PC-3 (cell line): ENCODE results near the gene NEDD4. TPM values are rescaled to one million over a fixed set of nuclear protein-coding genes. Genes with fewer than 3 reads are reported as not detected.

Source experiments
- ATAC-seq: fragments of 200-7000 bp; cut with Tn5 transposase; 2 replicates; pipeline ENCODE4 v1.9.1; 2020; ENCODE audit warnings: mild to moderate bottlenecking, moderate library complexity
- BruUV-seq: library from RNA; stranded (reverse); fragments of 400-500 nt; replicated peaks from 2 replicates; lab custom pipeline; 2021; lab: Mats Ljungman, UMichigan
- CTCF ChIA-PET: fragments of 300-600 bp; sonication (Branson Sonifier 250); formaldehyde crosslinking; loops from one replicate; lab custom pipeline; 2022; ENCODE audit warnings: antibody characterized with exemption; lab: Charles Lee
- POLR2A ChIA-PET: fragments of 300-600 bp; sonication (Branson Sonifier 250); formaldehyde crosslinking; loops from one replicate; lab custom pipeline; 2022; ENCODE audit warnings: antibody characterized with exemption; ENCODE audit not compliant: unreplicated experiment; lab: Charles Lee
- DNase-seq: peaks from one replicate; pipeline ENCODE4 v3.0.0-alpha.2; 2015
- H2AFZ ChIP-seq: fragments of 300-600 bp; sonication (generic); 2 replicates; pipeline ENCODE4 v1.6.0; 2016; ENCODE audit warnings: antibody characterized with exemption, low read length
- H3F3A ChIP-seq: fragments of 300-600 bp; sonication (generic); one replicate; pipeline ENCODE4 v1.6.0; 2017; ENCODE audit warnings: antibody characterized with exemption, low read length, control low read depth, mild to moderate bottlenecking; ENCODE audit not compliant: unreplicated experiment
- H3K27ac ChIP-seq: fragments of 300-600 bp; sonication (generic); 2 replicates; pipeline ENCODE4 v1.5.1; 2016; ENCODE audit warnings: mild to moderate bottlenecking, low read length
- H3K27me3 ChIP-seq: fragments of 300-600 bp; sonication (generic); 2 replicates; pipeline ENCODE4 v1.6.1; 2016; ENCODE audit warnings: low read length, mixed read lengths
- H3K36me3 ChIP-seq: fragments of 300-600 bp; sonication (generic); 2 replicates; pipeline ENCODE4 v1.6.1; 2016; ENCODE audit warnings: low read depth, mixed run types, low read length, mixed read lengths
- H3K4me1 ChIP-seq: fragments of 300-600 bp; sonication (generic); 2 replicates; pipeline ENCODE4 v1.5.1; 2016; ENCODE audit warnings: low read length; ENCODE audit not compliant: insufficient read depth
- H3K4me2 ChIP-seq: fragments of 300-600 bp; sonication (generic); 2 replicates; pipeline ENCODE4 v1.6.0; 2016; ENCODE audit warnings: low read length
- H3K4me3 ChIP-seq: fragments of 300-600 bp; sonication (generic); 2 replicates; pipeline ENCODE4 v1.5.1; 2016; ENCODE audit warnings: mild to moderate bottlenecking, low read length, mixed read lengths
- H3K79me2 ChIP-seq: fragments of 300-600 bp; sonication (generic); 2 replicates; pipeline ENCODE4 v1.6.1; 2017; ENCODE audit warnings: low read length, mixed read lengths
- H3K9ac ChIP-seq: fragments of 300-600 bp; sonication (generic); 2 replicates; pipeline ENCODE4 v1.6.0; 2016; ENCODE audit warnings: mild to moderate bottlenecking, low read length
- H3K9me2 ChIP-seq: fragments of 300-600 bp; sonication (generic); replicated peaks from 2 replicates; pipeline ENCODE4 v1.6.1; 2016; ENCODE audit warnings: mixed run types, low read length, mixed read lengths
- H3K9me3 ChIP-seq: fragments of 300-600 bp; sonication (generic); 2 replicates; pipeline ENCODE4 v1.6.1; 2016; ENCODE audit warnings: low read length, mixed read lengths
- H4K20me1 ChIP-seq: fragments of 300-600 bp; sonication (generic); 2 replicates; pipeline ENCODE4 v1.6.1; 2016; ENCODE audit warnings: low read length, mixed read lengths
- EZH2 ChIP-seq: fragments of 300-600 bp; sonication (generic); IDR thresholded peaks from one replicate; pipeline ENCODE4 v1.6.1; 2017; ENCODE audit warnings: antibody characterized with exemption, mild to moderate bottlenecking, low read length; ENCODE audit not compliant: unreplicated experiment
- EZH2phosphoT487 ChIP-seq: fragments of 300-600 bp; sonication (generic); IDR thresholded peaks from 2 replicates; pipeline ENCODE4 v1.6.1; 2018; ENCODE audit warnings: mild to moderate bottlenecking, antibody characterized with exemption, low read length, borderline replicate concordance
- intact Hi-C: fragments of 100-400 bp; cut with micrococcal nuclease; formaldehyde crosslinking; loops from 2 replicates; pipeline ENCODE4 v1.9.0; 2023
- total RNA-seq: library from RNA; depleted of rRNA; stranded (reverse); fragments of >200 nt; gene quantifications from 2 replicates; pipeline ENCODE4 v1.2.3, GENCODE V29; 2014
- TF ChIP-seq, protein P1 (sequence below): fragments of 300-600 bp; sonication (generic); conservative IDR thresholded peaks from 2 replicates; pipeline ENCODE4 v1.5.1; 2017; ENCODE audit warnings: antibody characterized with exemption, low read depth, mild to moderate bottlenecking, low read length

Gene NEDD4
- total RNA-seq, 1 experiment from 2014 or later: 9.6 TPM

DNA sequence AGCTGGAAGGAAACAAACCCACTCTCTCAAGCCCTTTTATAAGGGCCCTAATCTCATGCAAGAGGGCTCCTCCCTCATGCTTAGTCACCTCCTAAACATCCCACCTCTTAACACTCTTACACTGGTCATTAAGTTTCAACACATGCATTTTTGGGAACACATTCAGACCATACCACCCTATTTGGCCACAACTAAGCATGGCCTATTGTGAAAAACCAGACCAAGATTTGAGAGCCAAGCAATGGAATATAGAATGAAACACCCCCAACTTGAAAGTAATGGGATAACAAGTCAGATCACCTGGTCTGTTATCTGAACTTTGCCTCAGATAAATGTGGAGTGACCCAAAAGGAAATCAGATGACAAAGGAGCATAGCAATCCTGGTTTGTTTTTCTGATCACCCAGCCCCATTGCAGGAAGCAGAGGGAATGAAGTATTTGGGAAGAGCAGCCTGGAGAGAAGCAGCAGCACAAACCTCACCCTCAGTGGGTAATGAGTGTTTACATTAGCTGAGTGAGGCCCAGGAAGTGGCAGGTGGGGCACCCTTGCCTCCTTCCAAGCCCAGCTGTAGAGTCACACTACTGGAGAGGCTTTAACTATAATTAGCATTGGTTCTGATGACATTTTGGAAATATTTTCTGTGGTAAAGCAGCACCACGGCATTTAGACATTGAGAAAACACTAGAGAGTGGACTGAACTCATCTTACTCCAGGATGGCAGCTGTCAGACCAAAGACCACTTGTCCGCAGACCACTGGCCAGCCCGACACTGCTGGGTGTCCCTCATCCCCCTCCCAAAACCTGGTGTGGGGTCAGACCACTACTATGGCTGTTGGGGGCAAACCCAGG, 201.6 kb downstream of the NEDD4 start:
- H3K9ac ChIP-seq: no peak overlapping the region
- no TSS peak for BruUV-seq
- peak; percentile 36 for DNase-seq
- no peak overlapping the region for H2AFZ ChIP-seq
- intact Hi-C loops: no loop called here
- TF ChIP-seq, protein P1, sequence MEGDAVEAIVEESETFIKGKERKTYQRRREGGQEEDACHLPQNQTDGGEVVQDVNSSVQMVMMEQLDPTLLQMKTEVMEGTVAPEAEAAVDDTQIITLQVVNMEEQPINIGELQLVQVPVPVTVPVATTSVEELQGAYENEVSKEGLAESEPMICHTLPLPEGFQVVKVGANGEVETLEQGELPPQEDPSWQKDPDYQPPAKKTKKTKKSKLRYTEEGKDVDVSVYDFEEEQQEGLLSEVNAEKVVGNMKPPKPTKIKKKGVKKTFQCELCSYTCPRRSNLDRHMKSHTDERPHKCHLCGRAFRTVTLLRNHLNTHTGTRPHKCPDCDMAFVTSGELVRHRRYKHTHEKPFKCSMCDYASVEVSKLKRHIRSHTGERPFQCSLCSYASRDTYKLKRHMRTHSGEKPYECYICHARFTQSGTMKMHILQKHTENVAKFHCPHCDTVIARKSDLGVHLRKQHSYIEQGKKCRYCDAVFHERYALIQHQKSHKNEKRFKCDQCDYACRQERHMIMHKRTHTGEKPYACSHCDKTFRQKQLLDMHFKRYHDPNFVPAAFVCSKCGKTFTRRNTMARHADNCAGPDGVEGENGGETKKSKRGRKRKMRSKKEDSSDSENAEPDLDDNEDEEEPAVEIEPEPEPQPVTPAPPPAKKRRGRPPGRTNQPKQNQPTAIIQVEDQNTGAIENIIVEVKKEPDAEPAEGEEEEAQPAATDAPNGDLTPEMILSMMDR: no peak
- TF ChIP-seq EZH2phosphoT487 (no peak), EZH2 (no peak)
- H3K9me2 ChIP-seq: no peaks in the 10 kb centered on the region
- 0 out of 2 replicates have a peak overlapping the region, but pooled peaks have one; percentile 1 for H3K27ac ChIP-seq
- CTCF ChIA-PET: no interaction called here
- H3K4me3 ChIP-seq: no peak overlapping the region
- peak overlapping the region; percentile 4 for H3K4me2 ChIP-seq
- no peaks in the 10 kb centered on the region for H3F3A ChIP-seq
- no peaks in the 10 kb centered on the region for H3K27me3 ChIP-seq
- POLR2A ChIA-PET: no interaction called here
- H3K79me2 ChIP-seq: no peaks in the 10 kb centered on the region
- peaks cover 14% of the 10 kb centered on the region for H3K4me1 ChIP-seq
- H4K20me1 ChIP-seq: no peaks in the 10 kb centered on the region
- H3K36me3 ChIP-seq: no peaks in the 10 kb centered on the region
- no peaks in the 10 kb centered on the region for H3K9me3 ChIP-seq
- peak; percentile 84 for ATAC-seq

DNA sequence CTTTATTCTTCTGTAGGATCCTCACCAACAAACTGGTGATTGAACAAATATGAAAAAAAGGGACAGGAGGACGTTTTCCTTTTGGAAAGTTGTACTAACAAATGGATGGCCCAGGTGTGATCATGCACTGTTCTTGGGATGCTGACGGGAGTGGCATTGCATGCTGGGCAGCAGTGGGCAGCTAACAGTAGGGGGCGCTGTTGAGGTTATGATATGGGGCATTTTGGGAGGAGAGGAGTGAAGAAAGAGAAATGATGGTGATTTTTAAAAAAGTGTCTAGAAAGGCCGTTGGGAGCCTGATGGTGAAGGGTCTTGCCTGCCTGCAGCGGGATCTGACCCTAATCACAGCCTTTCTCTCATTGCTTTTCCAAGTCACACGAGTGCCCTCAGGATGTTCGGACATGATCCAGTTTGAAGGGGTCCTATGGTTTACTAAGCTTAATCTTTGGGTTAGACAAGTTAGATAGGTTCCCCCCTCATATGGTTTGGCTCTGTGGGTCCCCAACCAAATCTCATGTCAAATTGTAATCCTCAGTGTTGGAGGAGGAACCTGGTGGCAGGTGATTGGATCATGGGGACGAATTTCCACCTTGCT, 204.2 kb downstream of the NEDD4 start:
- TF ChIP-seq EZH2phosphoT487 (no peak), EZH2 (no peak)
- TF ChIP-seq, protein P1: peak; percentile 74
- POLR2A ChIA-PET: no interaction called here

More for the DNA sequence above, 204.2 kb downstream of the NEDD4 start:
- intact Hi-C loops: no loop called here
- no peaks in the 10 kb centered on the region for H3K36me3 ChIP-seq
- peaks cover 14% of the 10 kb centered on the region for H3K4me1 ChIP-seq
- no peak overlapping the region for H3K4me2 ChIP-seq
- no peaks in the 10 kb centered on the region for H3F3A ChIP-seq
- H3K9ac ChIP-seq: no peak overlapping the region
- DNase-seq (peak; percentile 37), ATAC-seq (peak; percentile 44; the same call in 1 of the 2 replicates)
- BruUV-seq: no TSS peak
- no peaks in the 10 kb centered on the region for H3K9me2 ChIP-seq
- H2AFZ ChIP-seq: no peak overlapping the region
- CTCF ChIA-PET: interaction anchor here (0.7 kb wide), 1 partner anchor 204 kb away, joined by 3 read pairs; no protein-coding TSS in a partner anchor
- H4K20me1 ChIP-seq: no peaks in the 10 kb centered on the region
- no peaks in the 10 kb centered on the region for H3K9me3 ChIP-seq
- H3K79me2 ChIP-seq: no peaks in the 10 kb centered on the region
- no peak overlapping the region for H3K4me3 ChIP-seq
- H3K27me3 ChIP-seq: no peaks in the 10 kb centered on the region
- H3K27ac ChIP-seq: no peak overlapping the region
